NT2/D1 (cell line): ENCODE measurements around the gene CFAP410.
"Not testable (repeated sequence)": the region's sequence is repeated elsewhere in the genome, so short reads cannot be mapped to it uniquely, and the experiment has no call there.

Experiments used
- SUZ12 ChIP-seq: IDR thresholded peaks from 2 replicates; pipeline ENCODE4 v1.6.1; 2011; ENCODE audit not compliant: insufficient read length, insufficient read depth; ENCODE audit errors: extremely low read depth
- YY1 ChIP-seq: IDR thresholded peaks from 2 replicates; pipeline ENCODE4 v1.6.1; 2011; ENCODE audit not compliant: insufficient read length, insufficient read depth

DNA sequence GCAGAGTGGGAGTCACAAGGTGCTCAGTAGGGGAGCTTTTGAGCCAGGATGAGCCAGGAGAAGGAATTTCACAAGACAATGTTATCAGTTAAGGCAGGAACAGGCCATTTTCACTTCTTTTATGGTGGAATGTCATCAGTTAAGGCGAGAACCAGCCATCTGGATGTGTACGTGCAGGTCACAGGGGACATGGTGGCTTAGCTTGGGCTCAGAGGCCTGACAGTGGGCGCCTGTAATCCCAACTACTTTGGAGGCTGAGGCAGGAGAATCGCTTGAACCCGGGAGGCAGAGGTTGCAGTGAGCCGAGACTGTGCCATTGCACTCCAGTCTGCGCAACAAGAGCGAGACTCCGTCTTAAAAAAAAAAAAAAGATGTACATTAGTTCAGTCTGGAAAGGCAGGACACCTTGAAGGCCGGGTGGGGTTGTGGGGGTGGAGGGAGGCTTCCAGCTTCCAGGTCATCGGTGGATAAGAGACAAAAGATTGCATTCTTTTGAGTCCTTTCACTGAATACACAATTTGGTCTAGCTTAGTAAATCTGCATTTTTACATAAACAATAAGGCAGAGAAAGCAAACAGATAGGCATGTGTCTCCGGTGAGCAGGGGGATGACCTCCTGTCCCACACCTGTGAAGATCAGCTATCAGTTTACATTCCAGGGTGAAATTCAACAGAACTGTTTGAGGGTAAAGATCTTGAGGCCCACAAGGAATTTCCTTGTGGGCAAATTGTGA lies 2.7 kb upstream of the CFAP410 start:
- TF ChIP-seq YY1, SUZ12: not testable (repeated sequence)
